SK-N-SH treated with all-trans-retinoic acid at 6 μM for 48 hours (cell line): Measurements from ENCODE around the gene LRCH1.

Experiments
- CSDC2 ChIP-seq: fragments of 250-450 bp; sonication (Bioruptor Pico); IDR thresholded peaks from 2 replicates; pipeline ENCODE4 v1.5.0; 2020; ENCODE audit warnings: mild to moderate bottlenecking, moderate library complexity
- RARB ChIP-seq: fragments of 250-450 bp; sonication (Bioruptor Pico); IDR thresholded peaks from 2 replicates; pipeline ENCODE4 v1.8.0; 2021; ENCODE audit warnings: mild to moderate bottlenecking, moderate library complexity
- TOX ChIP-seq: fragments of 250-450 bp; sonication (Bioruptor Pico); IDR thresholded peaks from 2 replicates; pipeline ENCODE4 v1.8.0; 2021; ENCODE audit warnings: mild to moderate bottlenecking, moderate library complexity, borderline replicate concordance
- ZC3H10 ChIP-seq: fragments of 250-450 bp; sonication (Bioruptor Pico); IDR thresholded peaks from 2 replicates; pipeline ENCODE4 v1.5.1; 2021; ENCODE audit warnings: mild to moderate bottlenecking, moderate library complexity
- ZFP3 ChIP-seq: fragments of 250-450 bp; sonication (Bioruptor Pico); IDR thresholded peaks from 2 replicates; pipeline ENCODE4 v1.5.0; 2020; ENCODE audit warnings: mild to moderate bottlenecking, moderate library complexity
- ZFP30 ChIP-seq: fragments of 450-650 bp; formaldehyde crosslinking; IDR thresholded peaks from 2 replicates; pipeline ENCODE4 v1.5.0; 2022; ENCODE audit warnings: mild to moderate bottlenecking, moderate library complexity
- ZNF70 ChIP-seq: fragments of 450-650 bp; formaldehyde crosslinking; IDR thresholded peaks from 2 replicates; pipeline ENCODE4 v1.5.0; 2020; ENCODE audit warnings: mild to moderate bottlenecking, moderate library complexity
- ZNF8 ChIP-seq: fragments of 450-650 bp; formaldehyde crosslinking; IDR thresholded peaks from 2 replicates; pipeline ENCODE4 v1.5.0; 2020; ENCODE audit warnings: mild to moderate bottlenecking, moderate library complexity
- TF ChIP-seq, protein P1 (sequence below): fragments of 250-450 bp; sonication (Bioruptor Pico); IDR thresholded peaks from 2 replicates; pipeline ENCODE4 v1.5.0; 2020; ENCODE audit warnings: mild to moderate bottlenecking, moderate library complexity
- TF ChIP-seq, protein P2 (sequence below): fragments of 250-450 bp; sonication (Bioruptor Pico); IDR thresholded peaks from 2 replicates; pipeline ENCODE4 v1.5.1; 2021; ENCODE audit warnings: mild to moderate bottlenecking, moderate library complexity

DNA sequence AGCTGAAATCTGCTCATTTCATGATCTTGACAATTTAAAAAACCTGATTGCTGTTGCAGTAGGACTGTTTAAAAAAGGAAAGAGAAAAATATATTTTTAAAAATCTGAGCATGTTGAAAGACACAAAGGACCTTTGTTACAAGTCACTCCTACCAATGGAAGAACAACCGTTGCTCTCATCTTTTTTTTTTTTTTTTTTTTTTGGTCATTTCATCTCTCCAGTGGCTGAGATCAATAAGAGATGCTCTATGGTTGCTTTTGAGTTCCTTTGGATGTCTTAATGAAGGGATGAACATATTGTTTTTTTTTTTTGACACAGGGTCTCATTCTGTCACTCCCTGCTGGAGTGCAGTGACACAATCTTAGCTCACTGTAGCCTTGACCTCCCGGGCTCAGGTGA is 29.2 kb downstream of the LRCH1 start:
- TF ChIP-seq ZFP3 (CRISPR knock-in tag) (no peak), TOX (no peak), ZFP30 (CRISPR knock-in tag) (no peak), ZNF70 (CRISPR knock-in tag) (no peak), RARB (no peak), CSDC2 (CRISPR knock-in tag) (no peak), ZC3H10 (CRISPR knock-in tag) (no peak), ZNF8 (CRISPR knock-in tag) (no peak)
- TF ChIP-seq, protein P1, sequence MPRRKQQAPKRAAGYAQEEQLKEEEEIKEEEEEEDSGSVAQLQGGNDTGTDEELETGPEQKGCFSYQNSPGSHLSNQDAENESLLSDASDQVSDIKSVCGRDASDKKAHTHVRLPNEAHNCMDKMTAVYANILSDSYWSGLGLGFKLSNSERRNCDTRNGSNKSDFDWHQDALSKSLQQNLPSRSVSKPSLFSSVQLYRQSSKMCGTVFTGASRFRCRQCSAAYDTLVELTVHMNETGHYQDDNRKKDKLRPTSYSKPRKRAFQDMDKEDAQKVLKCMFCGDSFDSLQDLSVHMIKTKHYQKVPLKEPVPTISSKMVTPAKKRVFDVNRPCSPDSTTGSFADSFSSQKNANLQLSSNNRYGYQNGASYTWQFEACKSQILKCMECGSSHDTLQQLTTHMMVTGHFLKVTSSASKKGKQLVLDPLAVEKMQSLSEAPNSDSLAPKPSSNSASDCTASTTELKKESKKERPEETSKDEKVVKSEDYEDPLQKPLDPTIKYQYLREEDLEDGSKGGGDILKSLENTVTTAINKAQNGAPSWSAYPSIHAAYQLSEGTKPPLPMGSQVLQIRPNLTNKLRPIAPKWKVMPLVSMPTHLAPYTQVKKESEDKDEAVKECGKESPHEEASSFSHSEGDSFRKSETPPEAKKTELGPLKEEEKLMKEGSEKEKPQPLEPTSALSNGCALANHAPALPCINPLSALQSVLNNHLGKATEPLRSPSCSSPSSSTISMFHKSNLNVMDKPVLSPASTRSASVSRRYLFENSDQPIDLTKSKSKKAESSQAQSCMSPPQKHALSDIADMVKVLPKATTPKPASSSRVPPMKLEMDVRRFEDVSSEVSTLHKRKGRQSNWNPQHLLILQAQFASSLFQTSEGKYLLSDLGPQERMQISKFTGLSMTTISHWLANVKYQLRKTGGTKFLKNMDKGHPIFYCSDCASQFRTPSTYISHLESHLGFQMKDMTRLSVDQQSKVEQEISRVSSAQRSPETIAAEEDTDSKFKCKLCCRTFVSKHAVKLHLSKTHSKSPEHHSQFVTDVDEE (CRISPR knock-in tag): no peak
- TF ChIP-seq, protein P2, sequence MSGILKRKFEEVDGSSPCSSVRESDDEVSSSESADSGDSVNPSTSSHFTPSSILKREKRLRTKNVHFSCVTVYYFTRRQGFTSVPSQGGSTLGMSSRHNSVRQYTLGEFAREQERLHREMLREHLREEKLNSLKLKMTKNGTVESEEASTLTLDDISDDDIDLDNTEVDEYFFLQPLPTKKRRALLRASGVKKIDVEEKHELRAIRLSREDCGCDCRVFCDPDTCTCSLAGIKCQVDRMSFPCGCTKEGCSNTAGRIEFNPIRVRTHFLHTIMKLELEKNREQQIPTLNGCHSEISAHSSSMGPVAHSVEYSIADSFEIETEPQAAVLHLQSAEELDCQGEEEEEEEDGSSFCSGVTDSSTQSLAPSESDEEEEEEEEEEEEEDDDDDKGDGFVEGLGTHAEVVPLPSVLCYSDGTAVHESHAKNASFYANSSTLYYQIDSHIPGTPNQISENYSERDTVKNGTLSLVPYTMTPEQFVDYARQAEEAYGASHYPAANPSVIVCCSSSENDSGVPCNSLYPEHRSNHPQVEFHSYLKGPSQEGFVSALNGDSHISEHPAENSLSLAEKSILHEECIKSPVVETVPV (CRISPR knock-in tag): no peak
